Prostate gland (tissue), 2 donors: ENCODE data around the gene INHBE.

Experiments
- POLR2A ChIP-seq: fragments of 450-650 bp; IDR thresholded peaks from one replicate; pipeline ENCODE4 v1.6.1; 2016; ENCODE audit warnings: antibody characterized with exemption, mild to moderate bottlenecking
- POLR2AphosphoS5 ChIP-seq: sonication (generic); formaldehyde crosslinking; IDR thresholded peaks from one replicate; pipeline ENCODE4 v1.6.1; 2017; ENCODE audit warnings: antibody characterized with exemption
- TF ChIP-seq, protein P1 (sequence below), 4 experiments: fragments of 200-600 bp in 2 of 4; fragments of 450-650 bp in 2 of 4; sonication (generic) in 2 of 4; IDR thresholded peaks; 1 replicate in 3 of 4; 2 replicates in 1 of 4; pipeline ENCODE4 v1.5.1; 2016 to 2019; ENCODE audit warnings: antibody characterized with exemption in 4 of 4, mild to moderate bottlenecking in 2 of 4, moderate library complexity in 2 of 4

- TF ChIP-seq, protein P1, sequence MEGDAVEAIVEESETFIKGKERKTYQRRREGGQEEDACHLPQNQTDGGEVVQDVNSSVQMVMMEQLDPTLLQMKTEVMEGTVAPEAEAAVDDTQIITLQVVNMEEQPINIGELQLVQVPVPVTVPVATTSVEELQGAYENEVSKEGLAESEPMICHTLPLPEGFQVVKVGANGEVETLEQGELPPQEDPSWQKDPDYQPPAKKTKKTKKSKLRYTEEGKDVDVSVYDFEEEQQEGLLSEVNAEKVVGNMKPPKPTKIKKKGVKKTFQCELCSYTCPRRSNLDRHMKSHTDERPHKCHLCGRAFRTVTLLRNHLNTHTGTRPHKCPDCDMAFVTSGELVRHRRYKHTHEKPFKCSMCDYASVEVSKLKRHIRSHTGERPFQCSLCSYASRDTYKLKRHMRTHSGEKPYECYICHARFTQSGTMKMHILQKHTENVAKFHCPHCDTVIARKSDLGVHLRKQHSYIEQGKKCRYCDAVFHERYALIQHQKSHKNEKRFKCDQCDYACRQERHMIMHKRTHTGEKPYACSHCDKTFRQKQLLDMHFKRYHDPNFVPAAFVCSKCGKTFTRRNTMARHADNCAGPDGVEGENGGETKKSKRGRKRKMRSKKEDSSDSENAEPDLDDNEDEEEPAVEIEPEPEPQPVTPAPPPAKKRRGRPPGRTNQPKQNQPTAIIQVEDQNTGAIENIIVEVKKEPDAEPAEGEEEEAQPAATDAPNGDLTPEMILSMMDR (IDR thresholded peaks at IDR 0.05) = no peak
- no peak for TF ChIP-seq POLR2AphosphoS5
- no peak for TF ChIP-seq POLR2A
Observed at GRCh38 chr12:57416039-57416996, 38.8 kb upstream of the INHBE start.
